ENCODE results near the gene TBC1D4. TPM values are rescaled to one million over a fixed set of nuclear protein-coding genes. Genes with fewer than 3 reads are reported as not detected.
"Not testable (repeated sequence)": the region's sequence is repeated elsewhere in the genome, so short reads cannot be mapped to it uniquely, and the experiment has no call there.

Gene TBC1D4
- total RNA-seq, 1 donor from 2014 or later, result 73.5 TPM

- no peak for DNase-seq (ENCODE audit: low spot score)
- Mint-ChIP-seq H3K4me1 (ENCODE audit: low read depth) (no peaks in the 10 kb centered on the region), H3K27ac (no peak overlapping the region), H3K36me3 (ENCODE audit: low read depth) (no peaks in the 10 kb centered on the region), H3K9me3 (no peaks in the 10 kb centered on the region), H3K4me3 (no peak overlapping the region), H3K27me3 (ENCODE audit: insufficient read depth) (peaks cover 6% of the 10 kb centered on the region)
- intact Hi-C loops (cut with micrococcal nuclease), result no loop called here
Observed at GRCh38 chr13:75437582-75438318, 44.2 kb downstream of the TBC1D4 start.

GRCh38 chr13:75434126-75434525 lies 47.8 kb downstream of the TBC1D4 start:
- H3K27me3 Mint-ChIP-seq (ENCODE audit: insufficient read depth); DNase-seq (ENCODE audit: low spot score); H3K4me1 Mint-ChIP-seq (ENCODE audit: low read depth); H3K36me3 Mint-ChIP-seq (ENCODE audit: low read depth); H3K9me3 Mint-ChIP-seq; intact Hi-C loops (cut with micrococcal nuclease); H3K4me3 Mint-ChIP-seq; H3K27ac Mint-ChIP-seq: not testable (repeated sequence)

- DNase-seq (ENCODE audit: low spot score), result no peak
- H3K36me3 Mint-ChIP-seq (ENCODE audit: low read depth), result no peaks in the 10 kb centered on the region
- intact Hi-C loops (cut with micrococcal nuclease), result no loop called here
- no peaks in the 10 kb centered on the region for H3K4me1 Mint-ChIP-seq (ENCODE audit: low read depth)
- no peak overlapping the region for H3K27ac Mint-ChIP-seq
- H3K9me3 Mint-ChIP-seq, result no peaks in the 10 kb centered on the region
- H3K4me3 Mint-ChIP-seq, result no peak overlapping the region
- H3K27me3 Mint-ChIP-seq (ENCODE audit: insufficient read depth), result peaks cover 2% of the 10 kb centered on the region
Observed at GRCh38 chr13:75432811-75433244, 49.1 kb downstream of the TBC1D4 start.

- peaks cover 6% of the 10 kb centered on the region for H3K27me3 Mint-ChIP-seq (ENCODE audit: insufficient read depth)
- no peak overlapping the region for H3K4me3 Mint-ChIP-seq
- intact Hi-C loops (cut with micrococcal nuclease), result no loop called here
- no peaks in the 10 kb centered on the region for H3K4me1 Mint-ChIP-seq (ENCODE audit: low read depth)
- H3K9me3 Mint-ChIP-seq, result no peaks in the 10 kb centered on the region
- H3K36me3 Mint-ChIP-seq (ENCODE audit: low read depth), result no peaks in the 10 kb centered on the region
- no peak overlapping the region for H3K27ac Mint-ChIP-seq
- DNase-seq (ENCODE audit: low spot score), result no peak
Observed at GRCh38 chr13:75432045-75432444, 49.9 kb downstream of the TBC1D4 start.

- Mint-ChIP-seq H3K4me3 (no peak overlapping the region), H3K27ac (no peak overlapping the region), H3K4me1 (ENCODE audit: low read depth) (no peaks in the 10 kb centered on the region), H3K36me3 (ENCODE audit: low read depth) (no peaks in the 10 kb centered on the region), H3K27me3 (ENCODE audit: insufficient read depth) (peaks cover 6% of the 10 kb centered on the region), H3K9me3 (no peaks in the 10 kb centered on the region)
- DNase-seq (ENCODE audit: low spot score), result no peak
- intact Hi-C loops (cut with micrococcal nuclease), result no loop called here
Observed at GRCh38 chr13:75430436-75431209, 51.3 kb downstream of the TBC1D4 start.

GRCh38 chr13:75426421-75426820 lies 55.5 kb downstream of the TBC1D4 start:
- H3K27ac Mint-ChIP-seq, result no peak overlapping the region
- no peak for DNase-seq (ENCODE audit: low spot score)
- intact Hi-C loops (cut with micrococcal nuclease), result loop anchor here (5.0 kb wide), 1 partner anchor 49 kb away; no protein-coding TSS in a partner anchor
- H3K9me3 Mint-ChIP-seq, result no peaks in the 10 kb centered on the region
- peaks cover 6% of the 10 kb centered on the region for H3K27me3 Mint-ChIP-seq (ENCODE audit: insufficient read depth)
- H3K36me3 Mint-ChIP-seq (ENCODE audit: low read depth), result no peaks in the 10 kb centered on the region
- no peak overlapping the region for H3K4me3 Mint-ChIP-seq
- peaks cover 5% of the 10 kb centered on the region for H3K4me1 Mint-ChIP-seq (ENCODE audit: low read depth)

- Mint-ChIP-seq H3K36me3 (ENCODE audit: low read depth) (no peaks in the 10 kb centered on the region), H3K9me3 (no peaks in the 10 kb centered on the region), H3K27me3 (ENCODE audit: insufficient read depth) (peaks cover 6% of the 10 kb centered on the region), H3K27ac (no peak overlapping the region), H3K4me3 (no peak overlapping the region), H3K4me1 (ENCODE audit: low read depth) (peaks cover 5% of the 10 kb centered on the region)
- no peak for DNase-seq (ENCODE audit: low spot score)
- intact Hi-C loops (cut with micrococcal nuclease), result loop anchor here (5.0 kb wide), 1 partner anchor 48 kb away; no protein-coding TSS in a partner anchor
Observed at GRCh38 chr13:75425216-75426009, 56.6 kb downstream of the TBC1D4 start.

- intact Hi-C loops (cut with micrococcal nuclease), result no loop called here
- Mint-ChIP-seq H3K27ac (no peak overlapping the region), H3K4me1 (ENCODE audit: low read depth) (peaks cover 5% of the 10 kb centered on the region), H3K4me3 (no peak overlapping the region), H3K27me3 (ENCODE audit: insufficient read depth) (peaks cover 8% of the 10 kb centered on the region), H3K9me3 (no peaks in the 10 kb centered on the region), H3K36me3 (ENCODE audit: low read depth) (no peaks in the 10 kb centered on the region)
- DNase-seq (ENCODE audit: low spot score), result no peak
Observed at GRCh38 chr13:75423946-75424345, 58.0 kb downstream of the TBC1D4 start.

- Mint-ChIP-seq H3K4me1 (ENCODE audit: low read depth) (peaks cover 5% of the 10 kb centered on the region), H3K9me3 (no peaks in the 10 kb centered on the region), H3K36me3 (ENCODE audit: low read depth) (no peaks in the 10 kb centered on the region), H3K27ac (no peak overlapping the region), H3K4me3 (no peak overlapping the region), H3K27me3 (ENCODE audit: insufficient read depth) (peaks cover 2% of the 10 kb centered on the region)
- intact Hi-C loops (cut with micrococcal nuclease), result no loop called here
- DNase-seq (ENCODE audit: low spot score), result no peak
Observed at GRCh38 chr13:75422028-75422427, 59.9 kb downstream of the TBC1D4 start.

GRCh38 chr13:75421133-75421532 lies 60.8 kb downstream of the TBC1D4 start:
- peaks cover 5% of the 10 kb centered on the region for H3K4me1 Mint-ChIP-seq (ENCODE audit: low read depth)
- H3K27ac Mint-ChIP-seq, result no peak overlapping the region
- H3K36me3 Mint-ChIP-seq (ENCODE audit: low read depth), result no peaks in the 10 kb centered on the region
- intact Hi-C loops (cut with micrococcal nuclease), result no loop called here
- H3K27me3 Mint-ChIP-seq (ENCODE audit: insufficient read depth), result peaks cover 2% of the 10 kb centered on the region
- no peaks in the 10 kb centered on the region for H3K9me3 Mint-ChIP-seq
- H3K4me3 Mint-ChIP-seq, result no peak overlapping the region
- DNase-seq (ENCODE audit: low spot score), result no peak

GRCh38 chr13:75419656-75420055 lies 62.3 kb downstream of the TBC1D4 start:
- no peak overlapping the region for H3K27ac Mint-ChIP-seq
- DNase-seq (ENCODE audit: low spot score), result no peak
- H3K27me3 Mint-ChIP-seq (ENCODE audit: insufficient read depth), result peaks cover 2% of the 10 kb centered on the region
- H3K4me3 Mint-ChIP-seq, result no peak overlapping the region
- no peaks in the 10 kb centered on the region for H3K36me3 Mint-ChIP-seq (ENCODE audit: low read depth)
- intact Hi-C loops (cut with micrococcal nuclease), result no loop called here
- H3K4me1 Mint-ChIP-seq (ENCODE audit: low read depth), result no peaks in the 10 kb centered on the region
- no peaks in the 10 kb centered on the region for H3K9me3 Mint-ChIP-seq

GRCh38 chr13:75418997-75419396 lies 63.0 kb downstream of the TBC1D4 start:
- H3K27ac Mint-ChIP-seq, result no peak overlapping the region
- intact Hi-C loops (cut with micrococcal nuclease), result no loop called here
- DNase-seq (ENCODE audit: low spot score), result no peak
- H3K27me3 Mint-ChIP-seq (ENCODE audit: insufficient read depth), result peaks cover 2% of the 10 kb centered on the region
- H3K4me3 Mint-ChIP-seq, result no peak overlapping the region
- no peaks in the 10 kb centered on the region for H3K36me3 Mint-ChIP-seq (ENCODE audit: low read depth)
- H3K9me3 Mint-ChIP-seq, result no peaks in the 10 kb centered on the region
- peaks cover 7% of the 10 kb centered on the region for H3K4me1 Mint-ChIP-seq (ENCODE audit: low read depth)

All from activated T-helper 1 cell treated with anti-CD3 and anti-CD28 coated beads, Interleukin-12 subunit alpha, Interleukin-12 subunit beta, Interleukin-2, Interleukin-4 antibody, amounts not matched to agents 30 ng/mL and 10 ng/mL and 1 ng/mL, durations not matched to agents 14 hours and 24 hours and 36 hours (primary cell).